Liver (tissue), 9 donors: ENCODE measurements around the gene RNU6-8. TPM values are rescaled to one million over a fixed set of nuclear protein-coding genes. Genes with fewer than 3 reads are reported as not detected.

Experiments used
- DNase-seq: peaks from one replicate; pipeline ENCODE4 v3.0.0-alpha.2; 2017; ENCODE audit warnings: low spot score
- H3K27ac ChIP-seq, 2 donors: one replicate each; pipeline ENCODE4 v1.7.0; 2013; ENCODE audit warnings: inconsistent platforms in 2 of 2, low read length in 2 of 2, control low read depth in 1 of 2, low read depth in 1 of 2, mild to moderate bottlenecking in 1 of 2
- H3K27me3 ChIP-seq, 4 donors: one replicate each; pipeline versions ENCODE4 v1.6.1 to v1.7.0; 2013; ENCODE audit warnings: low read length in 3 of 4, inconsistent platforms in 1 of 4, mild to moderate bottlenecking in 1 of 4, moderate library complexity in 1 of 4; ENCODE audit not compliant: control insufficient read depth in 4 of 4, insufficient read depth in 4 of 4
- H3K36me3 ChIP-seq, 4 donors: one replicate each; pipeline versions ENCODE4 v1.6.1 to v1.7.0; 2013; ENCODE audit warnings: low read length in 3 of 4, mild to moderate bottlenecking in 3 of 4, low read depth in 1 of 4, moderate library complexity in 1 of 4; ENCODE audit not compliant: control insufficient read depth in 4 of 4, insufficient read depth in 3 of 4
- H3K4me1 ChIP-seq, 4 donors: one replicate each; pipeline versions ENCODE4 v1.6.1 to v1.7.0; 2013; ENCODE audit warnings: low read length in 3 of 4, mild to moderate bottlenecking in 3 of 4, moderate library complexity in 1 of 4; ENCODE audit not compliant: control insufficient read depth in 4 of 4, insufficient read depth in 4 of 4
- H3K4me3 ChIP-seq, 3 donors: one replicate each; pipeline versions ENCODE4 v1.6.1 to v1.7.0; 2013; ENCODE audit warnings: low read length in 3 of 3, control low read depth in 1 of 3, low read depth in 1 of 3, mild to moderate bottlenecking in 1 of 3
- H3K9ac ChIP-seq, 2 donors: one replicate each; pipeline ENCODE4 v1.7.0; 2013; ENCODE audit warnings: low read length in 2 of 2, mild to moderate bottlenecking in 2 of 2, moderate library complexity in 2 of 2, control low read depth in 1 of 2, low read depth in 1 of 2
- H3K9me3 ChIP-seq, 4 donors: one replicate each; pipeline versions ENCODE4 v1.6.1 to v1.7.0; 2013; ENCODE audit warnings: low read length in 3 of 4; ENCODE audit not compliant: control insufficient read depth in 4 of 4
- CTCF ChIP-seq: fragments of 150-350 bp; IDR thresholded peaks from 2 replicates; pipeline ENCODE4 v1.5.1; 2017; ENCODE audit warnings: improper control_type of control experiment, low read depth, low read length; ENCODE audit not compliant: missing input control
- EGR1 ChIP-seq, 2 donors: IDR thresholded peaks; 2 replicates each; pipeline ENCODE4 v1.6.1; 2016 to 2018; ENCODE audit warnings: antibody characterized with exemption in 2 of 2, low read depth in 2 of 2
- FOXA1 ChIP-seq: IDR thresholded peaks from 2 replicates; pipeline ENCODE4 v1.6.1; 2016; ENCODE audit warnings: antibody characterized with exemption
- FOXA2 ChIP-seq: IDR thresholded peaks from 2 replicates; pipeline ENCODE4 v1.6.1; 2016; ENCODE audit warnings: antibody characterized with exemption
- GABPA ChIP-seq, 2 donors: IDR thresholded peaks in 1 of 2; conservative IDR thresholded peaks in 1 of 2; 2 replicates each; pipeline ENCODE4 v1.6.1; 2016; ENCODE audit warnings: antibody characterized with exemption in 2 of 2, mild to moderate bottlenecking in 1 of 2, moderate library complexity in 1 of 2
- HNF4A ChIP-seq, 2 donors: conservative IDR thresholded peaks; 2 replicates each; pipeline ENCODE4 v1.6.1; 2016; ENCODE audit warnings: antibody characterized with exemption in 2 of 2, mild to moderate bottlenecking in 2 of 2
- HNF4G ChIP-seq: IDR thresholded peaks from 2 replicates; pipeline ENCODE4 v1.6.1; 2016; ENCODE audit warnings: antibody characterized with exemption
- JUND ChIP-seq, 2 donors: IDR thresholded peaks; 2 replicates each; pipeline ENCODE4 v1.6.1; 2016; ENCODE audit warnings: antibody characterized with exemption in 2 of 2
- MAX ChIP-seq: IDR thresholded peaks from 2 replicates; pipeline ENCODE4 v1.6.1; 2016; ENCODE audit warnings: antibody characterized with exemption
- NR2F2 ChIP-seq: IDR thresholded peaks from 2 replicates; pipeline ENCODE4 v1.6.1; 2016; ENCODE audit warnings: antibody characterized with exemption
- RAD21 ChIP-seq, 2 donors: IDR thresholded peaks; 2 replicates each; pipeline ENCODE4 v1.6.1; 2016; ENCODE audit warnings: antibody characterized with exemption in 2 of 2, mild to moderate bottlenecking in 2 of 2
- SP1 ChIP-seq: IDR thresholded peaks from 2 replicates; pipeline ENCODE4 v1.6.1; 2018; ENCODE audit warnings: antibody characterized with exemption, mild to moderate bottlenecking
- TAF1 ChIP-seq: conservative IDR thresholded peaks from 2 replicates; pipeline ENCODE4 v1.6.1; 2016; ENCODE audit warnings: antibody characterized with exemption, mild to moderate bottlenecking
- YY1 ChIP-seq: IDR thresholded peaks from 2 replicates; pipeline ENCODE4 v1.6.1; 2016; ENCODE audit warnings: antibody characterized with exemption, mild to moderate bottlenecking
- WGBS: extraction: QIAGEN DNeasy Blood & Tissue Kit; methylation state at CpG from one replicate; pipeline ENCODE4 v1.1.7; 2013; 5-methylcytosine and 5-hydroxymethylcytosine counted together
- polyA plus RNA-seq, 2 donors: library from polyadenylated mRNA; stranded (reverse) in 1 of 2; unstranded in 1 of 2; fragments of 200-250 nt in 1 of 2; fragments of >200 nt in 1 of 2; fragmentation: Nextera tagmentation in 1 of 2; extraction: Ambion mirVana in 1 of 2; gene quantifications; one replicate each; pipeline versions ENCODE4 v1.2.1 to v1.2.3, GENCODE V29; 2013 to 2015
- total RNA-seq, 2 donors: library from RNA; depleted of rRNA; stranded (reverse); fragments of >200 nt; gene quantifications; one replicate each; pipeline ENCODE4 v1.2.3, GENCODE V29; 2014
- TF ChIP-seq, protein P1 (sequence below): IDR thresholded peaks from 2 replicates; pipeline ENCODE4 v1.6.1; 2016; ENCODE audit warnings: antibody characterized with exemption
- donor health status: healthy.
- donor health status: healthy.
- donor health status: healthy.
- donor health status: healthy.
- donor health status: healthy.

Gene RNU6-8
- total and polyA plus RNA-seq, 4 donors = not detected

DNA sequence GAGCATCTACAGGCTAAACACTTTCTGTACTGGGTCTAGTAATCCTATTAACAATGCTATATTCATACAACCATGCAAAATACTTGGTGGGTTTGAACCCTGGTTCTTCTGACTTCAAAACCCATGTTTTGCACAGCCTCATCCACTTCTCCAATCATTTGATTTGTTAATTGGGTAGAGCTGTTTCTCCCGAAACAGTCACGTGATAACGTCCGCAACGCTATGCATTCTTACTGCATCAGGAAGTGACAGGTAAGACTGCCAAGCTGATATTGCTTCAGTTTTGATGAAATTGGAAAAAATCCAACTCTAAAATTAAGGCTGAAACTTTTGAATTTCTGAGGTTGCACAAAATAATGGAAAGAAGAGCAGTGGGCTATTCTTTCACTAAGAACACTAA lies 31.6 kb downstream of the RNU6-8 start:
- TF ChIP-seq CTCF = no peak
- TF ChIP-seq TAF1 = no peak
- TF ChIP-seq, protein P1, sequence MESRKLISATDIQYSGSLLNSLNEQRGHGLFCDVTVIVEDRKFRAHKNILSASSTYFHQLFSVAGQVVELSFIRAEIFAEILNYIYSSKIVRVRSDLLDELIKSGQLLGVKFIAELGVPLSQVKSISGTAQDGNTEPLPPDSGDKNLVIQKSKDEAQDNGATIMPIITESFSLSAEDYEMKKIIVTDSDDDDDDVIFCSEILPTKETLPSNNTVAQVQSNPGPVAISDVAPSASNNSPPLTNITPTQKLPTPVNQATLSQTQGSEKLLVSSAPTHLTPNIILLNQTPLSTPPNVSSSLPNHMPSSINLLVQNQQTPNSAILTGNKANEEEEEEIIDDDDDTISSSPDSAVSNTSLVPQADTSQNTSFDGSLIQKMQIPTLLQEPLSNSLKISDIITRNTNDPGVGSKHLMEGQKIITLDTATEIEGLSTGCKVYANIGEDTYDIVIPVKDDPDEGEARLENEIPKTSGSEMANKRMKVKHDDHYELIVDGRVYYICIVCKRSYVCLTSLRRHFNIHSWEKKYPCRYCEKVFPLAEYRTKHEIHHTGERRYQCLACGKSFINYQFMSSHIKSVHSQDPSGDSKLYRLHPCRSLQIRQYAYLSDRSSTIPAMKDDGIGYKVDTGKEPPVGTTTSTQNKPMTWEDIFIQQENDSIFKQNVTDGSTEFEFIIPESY = no peak
- no peak for TF ChIP-seq HNF4A (conservative IDR thresholded peaks at IDR 0.05)
- TF ChIP-seq FOXA2 = no peak
- TF ChIP-seq MAX = no peak
- no peak for TF ChIP-seq YY1
- no peak for TF ChIP-seq GABPA (IDR thresholded peaks at IDR 0.05 in 1 of 2, conservative IDR thresholded peaks at IDR 0.05 in 1 of 2)
- TF ChIP-seq RAD21 (IDR thresholded peaks at IDR 0.05) = no peak
- no peak for TF ChIP-seq HNF4G
- no peak for TF ChIP-seq SP1
- no peak for TF ChIP-seq FOXA1
- TF ChIP-seq EGR1 (IDR thresholded peaks at IDR 0.05; ENCODE audit: low read depth in 2 of 2) = no peak
- no peak for DNase-seq
- H3K4me3 ChIP-seq = no peak overlapping the region
- H3K9ac ChIP-seq = no peak overlapping the region
- no peaks in the 10 kb centered on the region for H3K27me3 ChIP-seq
- no peaks in the 10 kb centered on the region for H3K9me3 ChIP-seq
- 85% methylated on average over 5 of the region's 5 CpGs for WGBS
- H3K27ac ChIP-seq = no peak overlapping the region
- no peaks in the 10 kb centered on the region for H3K36me3 ChIP-seq
- H3K4me1 ChIP-seq = no peaks in the 10 kb centered on the region

GRCh38 chr14:32169191-32169590 lies 33.9 kb downstream of the RNU6-8 start:
- DNase-seq = no peak
- Histone ChIP-seq H3K4me3 (no peak overlapping the region), H3K4me1 (no peaks in the 10 kb centered on the region), H3K9me3 (no peaks in the 10 kb centered on the region), H3K36me3 (no peaks in the 10 kb centered on the region), H3K27ac (no peak overlapping the region), H3K27me3 (no peaks in the 10 kb centered on the region), H3K9ac (no peak overlapping the region)
- 84% methylated on average over 3 of the region's 3 CpGs for WGBS
- TF ChIP-seq JUND (IDR thresholded peaks at IDR 0.05) (no peak), RAD21 (IDR thresholded peaks at IDR 0.05) (no peak), HNF4G (no peak), TAF1 (no peak), MAX (no peak), NR2F2 (no peak), GABPA (IDR thresholded peaks at IDR 0.05 in 1 of 2, conservative IDR thresholded peaks at IDR 0.05 in 1 of 2) (no peak)
- TF ChIP-seq, protein P1 = no peak
